K562 (cell line): ENCODE measurements around the gene SFI1. TPM values are rescaled to one million over a fixed set of nuclear protein-coding genes. Genes with fewer than 3 reads are reported as not detected.

Source experiments
- ATAC-seq: fragments of 200-7000 bp; cut with Tn5 transposase; 3 replicates; pipeline ENCODE4 v1.9.1; 2020; ENCODE audit warnings: moderate library complexity
- BruUV-seq: library from RNA; stranded (reverse); fragments of 400-500 nt; replicated peaks from 2 replicates; lab custom pipeline; 2021; lab: Mats Ljungman, UMichigan
- CTCF ChIA-PET: fragments of 300-600 bp; formaldehyde crosslinking; extraction: SDS; loops from one replicate; lab custom pipeline; 2021; ENCODE audit warnings: low intra/inter-chr PET ratio; lab: Yijun Ruan, JAX
- POLR2A ChIA-PET: fragments of 300-600, 350-650 bp; sonication (Branson Sonifier 250); formaldehyde crosslinking; extraction: SDS; loops from one replicate; lab custom pipeline; 2021; ENCODE audit warnings: antibody characterized with exemption, inconsistent platforms; lab: Yijun Ruan, JAX
- DNase-seq, 4 experiments: peaks; one replicate each; pipeline versions ENCODE4 v3.0.0 to v3.0.0-alpha.2; 2011 to 2018; ENCODE audit warnings: low spot score in 3 of 4, mixed read lengths in 3 of 4; ENCODE audit errors: extremely low read depth in 1 of 4
- FAIRE-seq: peaks from 2 replicates; lab custom pipeline; 2011; peaks lifted over from hg19 to GRCh38; lab: Jason Lieb, UNC
- H2AFZ ChIP-seq: 2 replicates; pipeline ENCODE4 v1.6.0; 2011; ENCODE audit warnings: low read depth, low read length, control low read depth, inconsistent platforms
- H3K27ac ChIP-seq: fragments of 200-600 bp; 3 replicates; pipeline ENCODE4 v1.8.0; 2011; ENCODE audit warnings: low read depth, mild to moderate bottlenecking, control low read depth, inconsistent platforms, low read length, moderate library complexity, mixed read lengths; ENCODE audit errors: extremely low read depth
- H3K27me3 ChIP-seq, 2 experiments: fragments of 300-600 bp in 1 of 2; 2 replicates in 1 of 2; 3 replicates in 1 of 2; pipeline versions ENCODE4 v1.6.0 to v1.8.0; 2011; ENCODE audit warnings: inconsistent platforms in 2 of 2, low read length in 2 of 2, mild to moderate bottlenecking in 1 of 2, mixed read lengths in 1 of 2, moderate library complexity in 1 of 2; ENCODE audit not compliant: control insufficient read depth in 2 of 2, insufficient read depth in 2 of 2
- H3K36me3 ChIP-seq: fragments of 300-600 bp; 3 replicates; pipeline ENCODE4 v1.8.0; 2011; ENCODE audit warnings: mild to moderate bottlenecking, low read length, inconsistent platforms; ENCODE audit not compliant: control insufficient read depth, insufficient read depth
- H3K4me1 ChIP-seq, 2 experiments: fragments of 200-600 bp in 1 of 2; replicated peaks in 1 of 2; 2 replicates in 1 of 2; 3 replicates in 1 of 2; pipeline versions ENCODE4 v1.5.1 to v1.8.0; 2011; ENCODE audit warnings: inconsistent platforms in 2 of 2, low read length in 2 of 2, mild to moderate bottlenecking in 1 of 2, mixed read lengths in 1 of 2, moderate library complexity in 1 of 2; ENCODE audit not compliant: control insufficient read depth in 2 of 2, insufficient read depth in 2 of 2
- H3K4me2 ChIP-seq: 2 replicates; pipeline ENCODE4 v1.6.1; 2011; ENCODE audit warnings: low read length, control low read depth, inconsistent platforms, mixed read lengths; ENCODE audit not compliant: insufficient read depth
- H3K4me3 ChIP-seq: fragments of 200-600 bp; sonication (generic), shearing (Covaris generic); 2 replicates; pipeline ENCODE4 v1.5.1; 2016; ENCODE audit warnings: control low read depth, inconsistent platforms
- H3K79me2 ChIP-seq: fragments of 200-600 bp; 3 replicates; pipeline ENCODE4 v1.8.0; 2011; ENCODE audit warnings: low read length, inconsistent platforms; ENCODE audit not compliant: control insufficient read depth, insufficient read depth
- H3K9ac ChIP-seq, 2 experiments: 2 replicates each; pipeline versions ENCODE4 v1.6.0 to v1.6.1; 2011; ENCODE audit warnings: low read depth in 2 of 2, low read length in 2 of 2, control low read depth in 1 of 2, inconsistent platforms in 1 of 2, mild to moderate bottlenecking in 1 of 2, mixed read lengths in 1 of 2; ENCODE audit not compliant: insufficient read depth in 1 of 2
- H3K9me1 ChIP-seq: one replicate; pipeline ENCODE4 v1.6.0; 2011; ENCODE audit warnings: inconsistent platforms, mild to moderate bottlenecking, low read length, moderate library complexity; ENCODE audit not compliant: control insufficient read depth, insufficient read depth
- H3K9me3 ChIP-seq: replicated peaks from 2 replicates; pipeline ENCODE4 v1.5.1; 2011; ENCODE audit warnings: low read depth, low read length, inconsistent platforms; ENCODE audit not compliant: control insufficient read depth, insufficient read depth
- H4K20me1 ChIP-seq: replicated peaks from 2 replicates; pipeline ENCODE4 v1.6.1; 2011; ENCODE audit warnings: low read length, inconsistent platforms, mixed read lengths; ENCODE audit not compliant: control insufficient read depth, insufficient read depth
- COPS2 ChIP-seq: fragments of 450-650 bp; conservative IDR thresholded peaks from 2 replicates; pipeline ENCODE4 v1.6.1; 2016; ENCODE audit warnings: mild to moderate bottlenecking, moderate library complexity
- GATAD2B ChIP-seq: fragments of 450-650 bp; IDR thresholded peaks from 2 replicates; pipeline ENCODE4 v1.6.1; 2017; ENCODE audit warnings: mild to moderate bottlenecking, borderline replicate concordance
- HIVEP1 ChIP-seq: fragments of 250-450 bp; sonication (Bioruptor Pico); IDR thresholded peaks from 2 replicates; pipeline ENCODE4 v1.4.0; 2020; ENCODE audit warnings: mild to moderate bottlenecking
- MCM5 ChIP-seq: fragments of 450-650 bp; IDR thresholded peaks from 2 replicates; pipeline ENCODE4 v1.6.1; 2016; ENCODE audit warnings: low read depth
- POLR2G ChIP-seq: fragments of 200-400 bp; formaldehyde crosslinking; IDR thresholded peaks from 2 replicates; pipeline ENCODE4 v1.6.1; 2017; ENCODE audit warnings: low read depth, mild to moderate bottlenecking, antibody characterized with exemption, low read length, moderate library complexity
- RAD21 ChIP-seq, 2 experiments: fragments of 250-450 bp in 1 of 2; fragments of 450-650 bp in 1 of 2; sonication (Bioruptor Pico) in 1 of 2; formaldehyde crosslinking in 1 of 2; IDR thresholded peaks in 1 of 2; conservative IDR thresholded peaks in 1 of 2; 2 replicates each; pipeline versions ENCODE4 v1.4.0 to v1.8.0; 2020 to 2022; ENCODE audit warnings: mild to moderate bottlenecking in 2 of 2, moderate library complexity in 1 of 2
- RBM17 ChIP-seq: fragments of 200-400 bp; formaldehyde crosslinking; IDR thresholded peaks from 2 replicates; pipeline ENCODE4 v1.6.1; 2017; ENCODE audit warnings: low read depth, mild to moderate bottlenecking, low read length, borderline replicate concordance
- RBM39 ChIP-seq: fragments of 200-400 bp; formaldehyde crosslinking; optimal IDR thresholded peaks from 2 replicates; pipeline ENCODE3; 2018; ENCODE audit warnings: low read depth, low read length
- RFX5 ChIP-seq: IDR thresholded peaks from 2 replicates; pipeline ENCODE4 v1.6.1; 2011; ENCODE audit warnings: low read depth, mild to moderate bottlenecking, improper control_type of control experiment, low read length
- ZNF3 ChIP-seq: fragments of 250-450 bp; sonication (Bioruptor Pico); IDR thresholded peaks from 2 replicates; pipeline ENCODE4 v1.5.0; 2021; ENCODE audit warnings: mild to moderate bottlenecking, moderate library complexity
- WGBS: fragments of 100-300 bp; shearing (Covaris generic); methylation state at CpG from one replicate; pipeline ENCODE4 v1.1.6; 2016; ENCODE audit warnings: low coverage, mixed read lengths; ENCODE audit not compliant: insufficient coverage; ENCODE audit errors: missing lambda C conversion rate; 5-methylcytosine and 5-hydroxymethylcytosine counted together
- in situ Hi-C: fragments of 300-500 bp; cut with MboI; formaldehyde crosslinking; loops from 4 replicates; pipeline ENCODE4 v1.15.0; 2018; ENCODE audit warnings: inconsistent platforms, mixed read lengths
- intact Hi-C: fragments of 100-400 bp; cut with micrococcal nuclease; formaldehyde crosslinking; loops from 2 replicates; pipeline ENCODE4 v1.14.2; 2022
- polyA plus RNA-seq, 8 experiments: library from polyadenylated mRNA; depleted of rRNA in 4 of 8; stranded (reverse) in 5 of 8; unstranded in 3 of 8; fragments of >200 nt; fragmentation: Nextera tagmentation in 2 of 8; fragmentation: Illumina TruSeq in 1 of 8; extraction: Ambion mirVana in 2 of 8; extraction: Trizol in 1 of 8; gene quantifications; 2 replicates each; pipeline versions ENCODE4 v1.2.1 to v1.2.3, GENCODE V29; 2011 to 2014; ENCODE audit warnings: inconsistent platforms in 1 of 8, missing spikeins in 1 of 8
- total RNA-seq, 7 experiments: library from RNA; depleted of rRNA in 6 of 7; stranded (reverse); fragments of >200 nt in 6 of 7; fragmentation: Illumina TruSeq in 2 of 7; extraction: Trizol in 2 of 7; gene quantifications; 2 replicates each; pipeline versions ENCODE4 v1.2.1 to v1.2.3, GENCODE V29; 2011 to 2021; ENCODE audit warnings: low replicate concordance in 1 of 7
- TF ChIP-seq, protein P1 (sequence below): sonication (generic); formaldehyde crosslinking; IDR thresholded peaks from 2 replicates; pipeline ENCODE4 v1.8.1; 2022; ENCODE audit warnings: missing genetic modification reagents

SFI1 gene
- total and polyA plus RNA-seq, 9 of the 15 experiments (the other 6 are each of a cell fraction or from before 2014, with no cell fraction given) = 3.0 to 25.6 (median 14.1) TPM

- FAIRE-seq (no peak), ATAC-seq (no peak), DNase-seq (no peak)
- TF ChIP-seq GATAD2B (no peak), ZNF3 (CRISPR knock-in tag) (no peak), HIVEP1 (CRISPR knock-in tag) (no peak), RFX5 (no peak), RBM17 (no peak), COPS2 (no peak), MCM5 (no peak), RAD21 (CRISPR knock-in tag; conservative IDR thresholded peaks at IDR 0.05 in 1 of 2, IDR thresholded peaks at IDR 0.05 in 1 of 2) (no peak), POLR2G (no peak), RBM39 (no peak)
- TF ChIP-seq, protein P1, sequence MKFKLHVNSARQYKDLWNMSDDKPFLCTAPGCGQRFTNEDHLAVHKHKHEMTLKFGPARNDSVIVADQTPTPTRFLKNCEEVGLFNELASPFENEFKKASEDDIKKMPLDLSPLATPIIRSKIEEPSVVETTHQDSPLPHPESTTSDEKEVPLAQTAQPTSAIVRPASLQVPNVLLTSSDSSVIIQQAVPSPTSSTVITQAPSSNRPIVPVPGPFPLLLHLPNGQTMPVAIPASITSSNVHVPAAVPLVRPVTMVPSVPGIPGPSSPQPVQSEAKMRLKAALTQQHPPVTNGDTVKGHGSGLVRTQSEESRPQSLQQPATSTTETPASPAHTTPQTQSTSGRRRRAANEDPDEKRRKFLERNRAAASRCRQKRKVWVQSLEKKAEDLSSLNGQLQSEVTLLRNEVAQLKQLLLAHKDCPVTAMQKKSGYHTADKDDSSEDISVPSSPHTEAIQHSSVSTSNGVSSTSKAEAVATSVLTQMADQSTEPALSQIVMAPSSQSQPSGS = no peak
- ChIA-PET POLR2A (no interaction called here), CTCF (no interaction called here)
- Histone ChIP-seq H2AFZ (no peak overlapping the region), H3K27ac (no peak overlapping the region), H4K20me1 (no peaks in the 10 kb centered on the region), H3K9me1 (no peaks in the 10 kb centered on the region), H3K79me2 (peaks cover 9% of the 10 kb centered on the region; the same call in 2 of the 3 replicates), H3K4me2 (no peak overlapping the region), H3K4me1 (no peaks in the 10 kb centered on the region), H3K27me3 (no peaks in the 10 kb centered on the region), H3K4me3 (no peak overlapping the region), H3K9ac (no peak overlapping the region), H3K36me3 (peaks cover 5% of the 10 kb centered on the region; the same call in 1 of the 3 replicates), H3K9me3 (no peaks in the 10 kb centered on the region)
- intact Hi-C loops (no loop called here), in situ Hi-C loops (no loop called here)
- 95% methylated on average over 8 of the region's 14 CpGs for WGBS
- BruUV-seq = no TSS peak
Observed at GRCh38 chr22:31503211-31503964, 7.1 kb downstream of the SFI1 start.
